ENCODE measurements around the gene ZDHHC1. TPM values are rescaled to one million over a fixed set of nuclear protein-coding genes. Genes with fewer than 3 reads are reported as not detected.

Gene ZDHHC1
- total and polyA plus RNA-seq, 2 of the 13 experiments (the other 11 are each of a cell fraction or from before 2014, with no cell fraction given) = 0.51 to 1.1 TPM

DNA sequence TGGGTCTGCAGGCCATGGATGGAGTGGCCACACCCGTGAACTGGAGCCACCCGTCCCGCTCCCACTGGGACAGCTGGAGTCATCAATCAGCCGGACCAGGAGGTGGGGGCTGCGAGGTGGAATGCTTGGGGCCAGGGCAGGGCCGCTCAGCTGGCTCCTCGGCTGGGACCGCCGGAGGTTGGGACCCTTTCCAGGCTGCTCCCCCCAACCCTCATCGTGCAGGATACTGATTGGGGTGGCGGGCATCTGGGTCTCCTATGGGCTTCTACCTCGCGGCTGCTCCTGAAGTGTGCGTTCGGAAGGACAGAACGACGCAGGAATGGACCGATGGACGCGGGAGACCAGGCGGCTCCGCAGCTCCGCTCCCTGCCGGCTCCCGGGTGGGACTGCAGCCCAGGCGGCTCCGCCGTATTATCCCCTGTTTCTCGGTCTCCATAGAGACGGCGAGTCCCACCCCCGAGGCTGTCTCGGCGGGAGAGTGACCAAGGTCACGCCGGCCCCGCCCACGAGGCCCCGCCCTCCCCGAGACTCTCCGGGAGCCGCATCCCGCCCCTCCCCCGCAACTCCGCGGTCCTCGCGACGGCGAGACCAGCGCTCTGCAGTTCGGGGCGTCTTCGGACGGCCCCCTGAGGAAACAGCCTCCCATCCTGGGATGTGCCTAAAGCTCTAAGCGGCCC, 23.0 kb downstream of the ZDHHC1 start, which contains the start of gene TPPP3 (continued):
- TF ChIP-seq ZNF124 (CRISPR knock-in tag; IDR thresholded peaks at IDR 0.05) (no peak), ZMYM2 (CRISPR knock-in tag; IDR thresholded peaks at IDR 0.05) (no peak), PTBP1 (IDR thresholded peaks at IDR 0.05; ENCODE audit: low read depth, low read length, poor library complexity, severe bottlenecking) (no peak), SSRP1 (CRISPR knock-in tag; IDR thresholded peaks at IDR 0.05) (no peak), ZNF790 (CRISPR knock-in tag; IDR thresholded peaks at IDR 0.05; ENCODE audit: borderline replicate concordance) (no peak), KDM5A (IDR thresholded peaks at IDR 0.05; ENCODE audit: borderline replicate concordance, low read length) (no peak), ZNF362 (CRISPR knock-in tag; IDR thresholded peaks at IDR 0.05; ENCODE audit: borderline replicate concordance) (no peak), ZFP37 (CRISPR knock-in tag; IDR thresholded peaks at IDR 0.05; ENCODE audit: borderline replicate concordance) (no peak), STAT5B (CRISPR knock-in tag; IDR thresholded peaks at IDR 0.05) (no peak), RFXAP (CRISPR knock-in tag; IDR thresholded peaks at IDR 0.05; ENCODE audit: borderline replicate concordance) (no peak), PRPF4 (IDR thresholded peaks at IDR 0.05; ENCODE audit: low read depth, low read length, poor library complexity, severe bottlenecking) (no peak), ZNF770 (CRISPR knock-in tag; IDR thresholded peaks at IDR 0.05) (no peak), ZFP41 (CRISPR knock-in tag; IDR thresholded peaks at IDR 0.05; ENCODE audit: borderline replicate concordance) (no peak), ERF (CRISPR knock-in tag; IDR thresholded peaks at IDR 0.05) (no peak), ZNF34 (CRISPR knock-in tag; IDR thresholded peaks at IDR 0.05; ENCODE audit: borderline replicate concordance) (no peak), ZSCAN31 (CRISPR knock-in tag; IDR thresholded peaks at IDR 0.05; ENCODE audit: low read depth) (no peak), ZNF780A (CRISPR knock-in tag; IDR thresholded peaks at IDR 0.05) (no peak), ZNF619 (CRISPR knock-in tag; IDR thresholded peaks at IDR 0.05) (no peak), NBN (conservative IDR thresholded peaks at IDR 0.05) (no peak), GPBP1L1 (CRISPR knock-in tag; IDR thresholded peaks at IDR 0.05) (no peak), ZNF101 (CRISPR knock-in tag; IDR thresholded peaks at IDR 0.05; ENCODE audit: borderline replicate concordance, low read depth) (no peak), ZNF720 (CRISPR knock-in tag; IDR thresholded peaks at IDR 0.05) (no peak), ISL2 (CRISPR knock-in tag; IDR thresholded peaks at IDR 0.05) (no peak), ZFYVE20 (CRISPR knock-in tag; IDR thresholded peaks at IDR 0.05; ENCODE audit: borderline replicate concordance, low read depth) (no peak)
- TF ChIP-seq, protein P1, sequence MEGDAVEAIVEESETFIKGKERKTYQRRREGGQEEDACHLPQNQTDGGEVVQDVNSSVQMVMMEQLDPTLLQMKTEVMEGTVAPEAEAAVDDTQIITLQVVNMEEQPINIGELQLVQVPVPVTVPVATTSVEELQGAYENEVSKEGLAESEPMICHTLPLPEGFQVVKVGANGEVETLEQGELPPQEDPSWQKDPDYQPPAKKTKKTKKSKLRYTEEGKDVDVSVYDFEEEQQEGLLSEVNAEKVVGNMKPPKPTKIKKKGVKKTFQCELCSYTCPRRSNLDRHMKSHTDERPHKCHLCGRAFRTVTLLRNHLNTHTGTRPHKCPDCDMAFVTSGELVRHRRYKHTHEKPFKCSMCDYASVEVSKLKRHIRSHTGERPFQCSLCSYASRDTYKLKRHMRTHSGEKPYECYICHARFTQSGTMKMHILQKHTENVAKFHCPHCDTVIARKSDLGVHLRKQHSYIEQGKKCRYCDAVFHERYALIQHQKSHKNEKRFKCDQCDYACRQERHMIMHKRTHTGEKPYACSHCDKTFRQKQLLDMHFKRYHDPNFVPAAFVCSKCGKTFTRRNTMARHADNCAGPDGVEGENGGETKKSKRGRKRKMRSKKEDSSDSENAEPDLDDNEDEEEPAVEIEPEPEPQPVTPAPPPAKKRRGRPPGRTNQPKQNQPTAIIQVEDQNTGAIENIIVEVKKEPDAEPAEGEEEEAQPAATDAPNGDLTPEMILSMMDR (CRISPR knock-in tag; IDR thresholded peaks at IDR 0.05) = peak; percentile 79

All from HepG2 (cell line).